AG09319 (cell line): ENCODE measurements around the gene CACNA2D1.

ENCODE experiments used
- DNase-seq: peaks from one replicate; pipeline ENCODE4 v3.0.0-alpha.2; 2010; ENCODE audit warnings: low read depth; ENCODE audit errors: extremely low read depth
- TF ChIP-seq, protein P1 (sequence below): IDR thresholded peaks from 2 replicates; pipeline ENCODE4 v1.5.1; 2011; ENCODE audit warnings: low read depth, mild to moderate bottlenecking, inconsistent platforms, low read length, moderate library complexity

The CACNA2D1 gene

DNA sequence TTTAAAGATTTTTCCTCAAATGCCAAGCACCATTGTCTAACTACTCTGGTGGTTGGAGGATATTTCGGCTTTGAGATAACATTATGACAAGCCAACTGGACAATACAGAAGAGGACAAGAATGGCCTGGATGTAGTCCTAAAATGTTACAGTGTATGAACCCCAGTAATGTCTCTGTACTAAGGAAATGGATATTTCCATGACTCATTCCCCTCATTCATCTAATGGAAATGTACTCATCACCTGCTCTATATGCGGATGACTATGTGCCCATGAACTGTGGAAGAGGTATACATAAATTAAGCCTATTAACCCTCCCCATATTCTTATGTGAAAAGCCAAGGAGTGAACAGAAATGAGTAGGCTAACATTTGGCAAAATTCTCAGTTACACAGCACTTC is 207.9 kb downstream of the CACNA2D1 start:
- TF ChIP-seq, protein P1, sequence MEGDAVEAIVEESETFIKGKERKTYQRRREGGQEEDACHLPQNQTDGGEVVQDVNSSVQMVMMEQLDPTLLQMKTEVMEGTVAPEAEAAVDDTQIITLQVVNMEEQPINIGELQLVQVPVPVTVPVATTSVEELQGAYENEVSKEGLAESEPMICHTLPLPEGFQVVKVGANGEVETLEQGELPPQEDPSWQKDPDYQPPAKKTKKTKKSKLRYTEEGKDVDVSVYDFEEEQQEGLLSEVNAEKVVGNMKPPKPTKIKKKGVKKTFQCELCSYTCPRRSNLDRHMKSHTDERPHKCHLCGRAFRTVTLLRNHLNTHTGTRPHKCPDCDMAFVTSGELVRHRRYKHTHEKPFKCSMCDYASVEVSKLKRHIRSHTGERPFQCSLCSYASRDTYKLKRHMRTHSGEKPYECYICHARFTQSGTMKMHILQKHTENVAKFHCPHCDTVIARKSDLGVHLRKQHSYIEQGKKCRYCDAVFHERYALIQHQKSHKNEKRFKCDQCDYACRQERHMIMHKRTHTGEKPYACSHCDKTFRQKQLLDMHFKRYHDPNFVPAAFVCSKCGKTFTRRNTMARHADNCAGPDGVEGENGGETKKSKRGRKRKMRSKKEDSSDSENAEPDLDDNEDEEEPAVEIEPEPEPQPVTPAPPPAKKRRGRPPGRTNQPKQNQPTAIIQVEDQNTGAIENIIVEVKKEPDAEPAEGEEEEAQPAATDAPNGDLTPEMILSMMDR: no peak

DNA sequence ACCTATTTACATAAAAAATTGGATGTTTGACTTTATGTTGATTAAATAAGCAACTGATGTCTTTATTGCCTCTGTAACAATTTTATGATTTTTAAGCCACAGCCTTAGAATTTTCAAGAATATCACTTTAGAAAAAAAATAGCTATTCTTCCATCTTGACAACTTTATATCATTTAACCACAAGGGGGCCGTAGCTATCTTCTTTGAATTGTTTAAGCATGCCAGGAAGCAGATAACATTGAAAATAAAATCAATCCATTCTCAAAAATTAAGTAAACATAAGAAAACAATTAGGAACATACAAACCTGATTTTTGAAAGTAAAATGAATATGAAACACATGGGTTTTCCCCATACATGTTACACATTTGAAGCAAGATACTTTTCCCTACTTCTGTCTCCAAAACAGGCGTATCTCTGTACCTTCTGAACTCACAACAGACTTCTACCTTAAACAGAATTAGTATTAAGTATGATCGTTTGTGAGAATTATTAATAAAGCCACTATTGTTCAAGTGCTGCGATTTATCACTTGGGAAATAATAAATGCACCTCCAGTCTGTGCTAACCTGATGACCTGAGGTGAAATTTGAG is 209.0 kb downstream of the CACNA2D1 start:
- peak; percentile 24 for DNase-seq
- TF ChIP-seq, protein P1: peak; percentile 55

More for the DNA sequence above, 207.9 kb downstream of the CACNA2D1 start:
- DNase-seq: no peak

- no peak for DNase-seq
- TF ChIP-seq, protein P1: no peak
These were observed 212.6 kb downstream of the CACNA2D1 start for GRCh38 chr7:82230811-82231581.

DNA sequence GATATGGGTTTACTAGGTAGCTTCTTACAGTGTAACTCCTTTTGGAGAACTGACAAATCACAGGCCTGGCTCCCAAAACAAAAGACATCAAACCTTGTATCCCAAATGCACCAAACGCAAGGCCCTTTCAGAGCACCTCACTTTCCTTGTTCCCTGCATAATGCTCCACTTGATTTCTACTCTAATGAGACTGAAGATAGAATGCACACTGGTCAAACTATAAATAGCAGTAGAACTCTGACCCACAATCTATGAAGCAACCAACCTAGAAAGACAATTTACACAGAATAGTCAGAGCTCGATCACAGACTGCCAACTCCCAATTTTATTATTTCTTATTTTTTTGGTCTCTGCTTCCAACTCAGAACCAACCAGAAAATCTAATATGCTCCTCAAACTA is 214.4 kb downstream of the CACNA2D1 start:
- no peak for DNase-seq
- TF ChIP-seq, protein P1: no peak

DNA sequence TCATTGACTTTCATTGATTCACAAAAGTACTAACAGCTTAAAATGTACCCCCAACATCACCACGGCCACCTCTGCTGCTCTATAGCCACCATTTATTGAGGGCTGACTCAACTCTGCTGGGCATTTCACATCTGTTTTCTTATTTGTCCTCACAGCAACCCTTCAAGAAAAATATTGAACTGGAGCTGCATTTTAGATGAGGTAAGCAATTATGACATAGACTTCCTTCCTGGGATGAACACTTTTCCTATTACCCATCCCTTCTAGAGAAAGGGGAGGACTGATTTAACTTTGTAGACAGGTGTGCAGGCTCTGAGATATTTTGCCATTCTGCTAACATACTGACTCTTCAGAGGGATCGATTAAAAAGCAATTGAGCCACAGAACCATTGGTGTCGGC is 217.4 kb downstream of the CACNA2D1 start:
- TF ChIP-seq, protein P1: no peak
- DNase-seq: no peak

DNA sequence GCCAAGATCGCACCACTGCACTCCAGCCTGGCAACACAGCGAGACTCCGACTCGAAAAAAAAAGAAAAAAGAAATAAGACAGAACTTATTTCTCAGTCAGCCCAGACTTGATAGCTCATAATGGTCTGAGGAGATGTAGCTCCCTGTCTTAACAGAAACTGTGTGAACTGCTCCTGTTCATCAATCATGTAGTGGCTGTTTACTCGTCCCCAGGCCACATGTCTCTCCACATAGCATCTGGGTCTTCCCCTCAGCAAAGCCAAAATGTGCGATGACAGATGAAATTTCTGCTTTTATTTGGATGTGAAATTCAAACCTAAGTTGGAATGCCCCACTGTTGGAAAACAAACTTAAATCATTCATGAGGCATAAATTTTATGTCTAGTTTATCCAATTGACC is 219.0 kb downstream of the CACNA2D1 start:
- no peak for DNase-seq
- TF ChIP-seq, protein P1: no peak

GRCh38 chr7:82223580-82223979 is 220.0 kb downstream of the CACNA2D1 start:
- TF ChIP-seq, protein P1: no peak
- DNase-seq: no peak
